WTC11 (cell line): Measurements from ENCODE around the gene WIPF3. TPM values are rescaled to one million over a fixed set of nuclear protein-coding genes. Genes with fewer than 3 reads are reported as not detected.

Experiments used
- ATAC-seq: fragments of 200-7000 bp; cut with Tn5 transposase; 2 replicates; pipeline ENCODE4 v1.10.0; 2021; ENCODE audit warnings: mild to moderate bottlenecking, moderate library complexity
- CTCF ChIA-PET: fragments of 300-600 bp; sonication (Branson Sonifier 250); formaldehyde crosslinking; loops from one replicate; lab custom pipeline; 2021; ENCODE audit warnings: antibody characterized with exemption; lab: Charles Lee
- POLR2A ChIA-PET: fragments of 350-600 bp; sonication (Branson Sonifier 250); formaldehyde crosslinking; loops from one replicate; lab custom pipeline; 2021; ENCODE audit warnings: antibody characterized with exemption; lab: Charles Lee
- DNase-seq: peaks from one replicate; pipeline ENCODE4 v3.0.0; 2021; ENCODE audit warnings: low spot score
- H3K27ac Mint-ChIP-seq: 2 replicates; pipeline ENCODE4 v1.8.0; 2021; ENCODE audit warnings: mixed read lengths
- H3K27me3 Mint-ChIP-seq: 2 replicates; pipeline ENCODE4 v1.8.0; 2021; ENCODE audit warnings: low read depth, mild to moderate bottlenecking, moderate library complexity, mixed read lengths
- H3K36me3 Mint-ChIP-seq: 2 replicates; pipeline ENCODE4 v1.8.0; 2021; ENCODE audit warnings: mixed read lengths
- H3K4me1 Mint-ChIP-seq: 2 replicates; pipeline ENCODE4 v1.8.0; 2022; ENCODE audit warnings: mixed read lengths
- H3K4me3 Mint-ChIP-seq: 2 replicates; pipeline ENCODE4 v1.8.0; 2021; ENCODE audit warnings: mild to moderate bottlenecking, moderate library complexity, mixed read lengths
- H3K9me3 Mint-ChIP-seq: 2 replicates; pipeline ENCODE4 v1.8.0; 2021; ENCODE audit warnings: mixed read lengths
- ATF2 ChIP-seq: sonication (generic); formaldehyde crosslinking; IDR thresholded peaks from 2 replicates; pipeline ENCODE4 v1.8.1; 2022; ENCODE audit warnings: low read depth, missing genetic modification reagents, borderline replicate concordance
- ELF4 ChIP-seq: sonication (generic); formaldehyde crosslinking; IDR thresholded peaks from 2 replicates; pipeline ENCODE4 v1.8.1; 2022; ENCODE audit warnings: low read depth, mild to moderate bottlenecking, moderate library complexity, missing genetic modification reagents
- GRHL2 ChIP-seq: fragments of 250-450 bp; sonication (Bioruptor Pico); IDR thresholded peaks from 2 replicates; pipeline ENCODE4 v1.8.0; 2022; ENCODE audit warnings: mild to moderate bottlenecking, moderate library complexity; ENCODE audit not compliant: insufficient replicate concordance, severe bottlenecking
- JAZF1 ChIP-seq: fragments of 250-450 bp; sonication (Bioruptor Pico); IDR thresholded peaks from 2 replicates; pipeline ENCODE4 v1.9.0; 2021; ENCODE audit warnings: moderate library complexity, mild to moderate bottlenecking, inconsistent platforms
- KAT7 ChIP-seq: sonication (generic); formaldehyde crosslinking; IDR thresholded peaks from 2 replicates; pipeline ENCODE4 v1.8.1; 2023; ENCODE audit warnings: missing genetic modification reagents, mild to moderate bottlenecking, borderline replicate concordance
- MXD4 ChIP-seq: fragments of 250-450 bp; sonication (Bioruptor Pico); IDR thresholded peaks from 2 replicates; pipeline ENCODE4 v1.8.0; 2021; ENCODE audit warnings: mild to moderate bottlenecking, moderate library complexity, borderline replicate concordance
- MYBL2 ChIP-seq: sonication (generic); formaldehyde crosslinking; IDR thresholded peaks from 2 replicates; pipeline ENCODE4 v1.8.1; 2023; ENCODE audit warnings: mild to moderate bottlenecking, moderate library complexity, missing genetic modification reagents
- NFE2L1 ChIP-seq: sonication (generic); formaldehyde crosslinking; IDR thresholded peaks from 2 replicates; pipeline ENCODE4 v1.8.1; 2023; ENCODE audit warnings: missing genetic modification reagents
- OVOL2 ChIP-seq: fragments of 250-450 bp; sonication (Bioruptor Pico); IDR thresholded peaks from 2 replicates; pipeline ENCODE4 v1.9.0; 2021; ENCODE audit warnings: mild to moderate bottlenecking, borderline replicate concordance
- SMAD3 ChIP-seq: sonication (generic); formaldehyde crosslinking; IDR thresholded peaks from 2 replicates; pipeline ENCODE4 v1.8.0; 2022; ENCODE audit warnings: missing genetic modification reagents, mild to moderate bottlenecking, borderline replicate concordance
- SP1 ChIP-seq: sonication (generic); formaldehyde crosslinking; conservative IDR thresholded peaks from 2 replicates; pipeline ENCODE4 v1.8.1; 2022; ENCODE audit warnings: missing genetic modification reagents
- USF1 ChIP-seq: sonication (generic); formaldehyde crosslinking; IDR thresholded peaks from 2 replicates; pipeline ENCODE4 v1.8.0; 2022; ENCODE audit warnings: mild to moderate bottlenecking, missing genetic modification reagents
- ZNF317 ChIP-seq: sonication (generic); formaldehyde crosslinking; IDR thresholded peaks from 2 replicates; pipeline ENCODE4 v1.8.1; 2023; ENCODE audit warnings: low read depth, mild to moderate bottlenecking, moderate library complexity, missing genetic modification reagents, borderline replicate concordance
- ZNF423 ChIP-seq: fragments of 250-450 bp; sonication (Bioruptor Pico); IDR thresholded peaks from 2 replicates; pipeline ENCODE4 v2.1.2; 2022; ENCODE audit warnings: mild to moderate bottlenecking, moderate library complexity
- total RNA-seq: library from RNA; stranded (reverse); gene quantifications from 3 replicates; pipeline ENCODE4 v1.2.3, GENCODE V29; 2021
- TF ChIP-seq, protein P1 (sequence below): sonication (generic); formaldehyde crosslinking; IDR thresholded peaks from 2 replicates; pipeline ENCODE4 v1.8.0; 2023; ENCODE audit warnings: mild to moderate bottlenecking, missing genetic modification reagents
- TF ChIP-seq, protein P2 (sequence below): sonication (generic); formaldehyde crosslinking; IDR thresholded peaks from 2 replicates; pipeline ENCODE4 v1.8.1; 2022; ENCODE audit warnings: low read depth, mild to moderate bottlenecking, moderate library complexity, missing genetic modification reagents, borderline replicate concordance
- TF ChIP-seq, protein P3 (sequence below): sonication (generic); formaldehyde crosslinking; IDR thresholded peaks from 2 replicates; pipeline ENCODE4 v1.8.1; 2022; ENCODE audit warnings: missing genetic modification reagents, borderline replicate concordance

Gene WIPF3
- total RNA-seq, 1 experiment from 2014 or later, result 9.9 TPM

DNA sequence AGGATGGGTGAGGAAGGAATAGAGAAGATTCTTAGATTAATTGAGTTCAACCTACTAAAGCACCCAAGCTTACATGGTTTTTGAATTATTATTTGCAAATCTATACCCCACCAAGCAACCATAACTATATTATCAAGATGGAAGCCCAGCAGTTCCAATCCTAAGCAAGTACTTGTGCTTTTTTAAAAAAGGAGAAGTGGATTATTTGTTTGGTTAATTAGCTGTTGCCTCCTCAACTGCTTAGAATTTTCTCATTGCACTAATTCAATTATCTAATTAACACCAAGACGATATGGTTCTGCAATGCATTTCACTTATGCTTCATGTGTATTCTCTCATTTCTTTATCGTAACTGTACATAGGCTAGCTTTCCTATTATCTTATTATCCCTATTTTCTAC is 27.3 kb upstream of the WIPF3 start:
- no peak for DNase-seq
- Mint-ChIP-seq H3K27ac (no peak overlapping the region), H3K36me3 (no peaks in the 10 kb centered on the region), H3K9me3 (peaks cover 4% of the 10 kb centered on the region; the same call in 1 of the 2 replicates), H3K4me1 (no peaks in the 10 kb centered on the region), H3K4me3 (no peak overlapping the region), H3K27me3 (no peaks in the 10 kb centered on the region; the same call in 1 of the 2 replicates)
- CTCF ChIA-PET, result interaction anchor here (1.6 kb wide), 1 partner anchor 31 kb away, joined by 3 read pairs; no protein-coding TSS in a partner anchor
- no peak for ATAC-seq
- no peak for TF ChIP-seq GRHL2 (CRISPR knock-in tag)
- TF ChIP-seq, protein P1, sequence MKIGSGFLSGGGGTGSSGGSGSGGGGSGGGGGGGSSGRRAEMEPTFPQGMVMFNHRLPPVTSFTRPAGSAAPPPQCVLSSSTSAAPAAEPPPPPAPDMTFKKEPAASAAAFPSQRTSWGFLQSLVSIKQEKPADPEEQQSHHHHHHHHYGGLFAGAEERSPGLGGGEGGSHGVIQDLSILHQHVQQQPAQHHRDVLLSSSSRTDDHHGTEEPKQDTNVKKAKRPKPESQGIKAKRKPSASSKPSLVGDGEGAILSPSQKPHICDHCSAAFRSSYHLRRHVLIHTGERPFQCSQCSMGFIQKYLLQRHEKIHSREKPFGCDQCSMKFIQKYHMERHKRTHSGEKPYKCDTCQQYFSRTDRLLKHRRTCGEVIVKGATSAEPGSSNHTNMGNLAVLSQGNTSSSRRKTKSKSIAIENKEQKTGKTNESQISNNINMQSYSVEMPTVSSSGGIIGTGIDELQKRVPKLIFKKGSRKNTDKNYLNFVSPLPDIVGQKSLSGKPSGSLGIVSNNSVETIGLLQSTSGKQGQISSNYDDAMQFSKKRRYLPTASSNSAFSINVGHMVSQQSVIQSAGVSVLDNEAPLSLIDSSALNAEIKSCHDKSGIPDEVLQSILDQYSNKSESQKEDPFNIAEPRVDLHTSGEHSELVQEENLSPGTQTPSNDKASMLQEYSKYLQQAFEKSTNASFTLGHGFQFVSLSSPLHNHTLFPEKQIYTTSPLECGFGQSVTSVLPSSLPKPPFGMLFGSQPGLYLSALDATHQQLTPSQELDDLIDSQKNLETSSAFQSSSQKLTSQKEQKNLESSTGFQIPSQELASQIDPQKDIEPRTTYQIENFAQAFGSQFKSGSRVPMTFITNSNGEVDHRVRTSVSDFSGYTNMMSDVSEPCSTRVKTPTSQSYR, result no peak
- no peak for TF ChIP-seq MXD4
- no peak for TF ChIP-seq MYBL2 (CRISPR knock-in tag)
- TF ChIP-seq ZNF317 (CRISPR knock-in tag), result no peak
- TF ChIP-seq, protein P2, sequence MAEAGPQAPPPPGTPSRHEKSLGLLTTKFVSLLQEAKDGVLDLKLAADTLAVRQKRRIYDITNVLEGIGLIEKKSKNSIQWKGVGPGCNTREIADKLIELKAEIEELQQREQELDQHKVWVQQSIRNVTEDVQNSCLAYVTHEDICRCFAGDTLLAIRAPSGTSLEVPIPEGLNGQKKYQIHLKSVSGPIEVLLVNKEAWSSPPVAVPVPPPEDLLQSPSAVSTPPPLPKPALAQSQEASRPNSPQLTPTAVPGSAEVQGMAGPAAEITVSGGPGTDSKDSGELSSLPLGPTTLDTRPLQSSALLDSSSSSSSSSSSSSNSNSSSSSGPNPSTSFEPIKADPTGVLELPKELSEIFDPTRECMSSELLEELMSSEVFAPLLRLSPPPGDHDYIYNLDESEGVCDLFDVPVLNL (CRISPR knock-in tag), result no peak
- TF ChIP-seq ATF2 (CRISPR knock-in tag), result no peak
- POLR2A ChIA-PET, result no interaction called here

DNA sequence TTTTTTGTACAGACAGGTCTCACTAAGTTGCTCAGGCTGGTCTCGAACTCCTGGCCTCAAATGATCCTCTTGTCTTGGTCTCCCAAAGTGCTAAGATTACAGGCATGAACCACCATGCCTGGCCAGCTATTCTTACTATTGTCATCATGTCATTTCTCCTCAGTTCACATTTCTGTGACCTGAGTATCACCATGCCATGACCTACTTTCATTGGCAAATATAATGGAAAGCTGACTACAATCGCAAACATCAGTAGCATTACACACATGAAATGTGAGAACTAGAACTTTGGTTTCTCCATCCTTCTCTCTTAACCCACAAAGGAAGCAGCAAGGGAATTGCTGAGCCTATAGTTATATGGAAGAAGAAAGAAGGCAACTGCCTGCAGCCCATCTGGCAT is 26.0 kb upstream of the WIPF3 start:
- no peaks in the 10 kb centered on the region for H3K36me3 Mint-ChIP-seq
- ChIA-PET CTCF (interaction anchor here (0.6 to 0.9 kb wide), 2 partner anchors 26 to 104 kb away, joined by 3 to 4 read pairs; no protein-coding TSS in a partner anchor), POLR2A (no interaction called here)
- no peak overlapping the region for H3K27ac Mint-ChIP-seq
- H3K9me3 Mint-ChIP-seq, result peaks cover 11% of the 10 kb centered on the region; the same call in 1 of the 2 replicates
- H3K27me3 Mint-ChIP-seq, result no peaks in the 10 kb centered on the region; the same call in 1 of the 2 replicates
- DNase-seq (no peak), ATAC-seq (no peak)
- TF ChIP-seq ZNF423 (CRISPR knock-in tag), result no peak
- no peaks in the 10 kb centered on the region for H3K4me1 Mint-ChIP-seq
- H3K4me3 Mint-ChIP-seq, result no peak overlapping the region

DNA sequence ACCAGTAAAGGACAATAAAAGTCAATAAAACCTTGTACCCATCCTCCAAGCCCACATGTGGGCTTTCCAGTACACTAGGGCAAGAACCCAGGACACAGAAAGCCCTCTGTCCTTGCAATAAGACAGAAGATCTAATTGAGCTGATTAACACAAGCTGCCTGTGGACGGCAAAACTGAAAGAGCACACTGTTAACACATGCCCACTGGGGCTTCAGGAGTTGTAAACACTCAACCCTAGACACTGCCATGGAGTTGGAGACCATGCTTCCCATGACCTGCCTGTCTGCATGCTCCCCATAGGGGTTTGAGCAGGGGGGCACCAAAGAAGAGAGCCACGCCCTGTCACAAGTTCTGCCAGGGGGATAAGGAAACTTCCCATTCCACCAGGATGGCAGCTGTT is 22.6 kb upstream of the WIPF3 start:
- no peak for ATAC-seq
- H3K36me3 Mint-ChIP-seq, result no peaks in the 10 kb centered on the region
- peaks cover 11% of the 10 kb centered on the region; the same call in 1 of the 2 replicates for H3K9me3 Mint-ChIP-seq

More for the DNA sequence above, 22.6 kb upstream of the WIPF3 start:
- Mint-ChIP-seq H3K4me3 (no peak overlapping the region), H3K27me3 (no peaks in the 10 kb centered on the region; the same call in 1 of the 2 replicates), H3K4me1 (no peaks in the 10 kb centered on the region), H3K27ac (no peak overlapping the region)
- no peak for DNase-seq
- TF ChIP-seq SP1 (CRISPR knock-in tag) (no peak), KAT7 (CRISPR knock-in tag) (no peak), USF1 (no peak), JAZF1 (CRISPR knock-in tag) (no peak), OVOL2 (CRISPR knock-in tag) (no peak), SMAD3 (CRISPR knock-in tag) (no peak), NFE2L1 (CRISPR knock-in tag) (no peak), ELF4 (no peak)
- TF ChIP-seq, protein P3, sequence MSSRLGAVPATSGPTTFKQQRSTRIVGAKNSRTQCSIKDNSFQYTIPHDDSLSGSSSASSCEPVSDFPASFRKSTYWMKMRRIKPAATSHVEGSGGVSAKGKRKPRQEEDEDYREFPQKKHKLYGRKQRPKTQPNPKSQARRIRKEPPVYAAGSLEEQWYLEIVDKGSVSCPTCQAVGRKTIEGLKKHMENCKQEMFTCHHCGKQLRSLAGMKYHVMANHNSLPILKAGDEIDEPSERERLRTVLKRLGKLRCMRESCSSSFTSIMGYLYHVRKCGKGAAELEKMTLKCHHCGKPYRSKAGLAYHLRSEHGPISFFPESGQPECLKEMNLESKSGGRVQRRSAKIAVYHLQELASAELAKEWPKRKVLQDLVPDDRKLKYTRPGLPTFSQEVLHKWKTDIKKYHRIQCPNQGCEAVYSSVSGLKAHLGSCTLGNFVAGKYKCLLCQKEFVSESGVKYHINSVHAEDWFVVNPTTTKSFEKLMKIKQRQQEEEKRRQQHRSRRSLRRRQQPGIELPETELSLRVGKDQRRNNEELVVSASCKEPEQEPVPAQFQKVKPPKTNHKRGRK (CRISPR knock-in tag), result no peak
- POLR2A ChIA-PET, result no interaction called here
- CTCF ChIA-PET, result no interaction called here
